ENCODE data around the gene PRKAG2. TPM values are rescaled to one million over a fixed set of nuclear protein-coding genes. Genes with fewer than 3 reads are reported as not detected.

PRKAG2 gene
- total RNA-seq, 2 experiments from 2014 or later: 16.9 to 18.7 TPM

DNA sequence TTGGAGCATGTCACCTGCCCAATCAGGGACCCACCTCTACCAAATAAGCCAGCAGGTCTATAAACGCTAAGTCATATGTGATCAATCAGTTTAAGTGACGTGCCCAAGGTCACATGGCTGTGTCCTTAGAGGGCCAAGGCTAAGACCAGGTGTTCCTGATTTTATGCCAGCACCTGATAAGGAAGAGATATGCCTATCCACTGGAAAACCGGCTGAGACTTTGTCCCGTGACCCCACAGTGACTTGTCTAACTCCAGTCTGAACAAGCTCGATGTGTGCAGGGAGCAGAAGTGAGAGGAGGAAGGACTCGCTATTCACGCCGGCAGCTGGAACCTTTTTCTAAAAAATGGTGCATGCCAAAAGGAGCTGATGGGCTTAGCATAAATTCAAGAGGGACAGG is 57.0 kb downstream of the PRKAG2 start:
- CTCF ChIA-PET: interaction anchor here (2.0 kb wide), 1 partner anchor 37 kb away, joined by 7 read pairs; no protein-coding TSS in a partner anchor
- Mint-ChIP-seq H3K9me3 (no peaks in the 10 kb centered on the region), H3K36me3 (ENCODE audit: low read depth) (no peaks in the 10 kb centered on the region), H3K4me3 (no peak overlapping the region), H3K27ac (no peak overlapping the region), H3K4me1 (ENCODE audit: low read depth) (peaks cover 9% of the 10 kb centered on the region), H3K27me3 (ENCODE audit: low read depth) (no peaks in the 10 kb centered on the region)
- intact Hi-C loops (cut with micrococcal nuclease): no loop called here
- no peak for DNase-seq

DNA sequence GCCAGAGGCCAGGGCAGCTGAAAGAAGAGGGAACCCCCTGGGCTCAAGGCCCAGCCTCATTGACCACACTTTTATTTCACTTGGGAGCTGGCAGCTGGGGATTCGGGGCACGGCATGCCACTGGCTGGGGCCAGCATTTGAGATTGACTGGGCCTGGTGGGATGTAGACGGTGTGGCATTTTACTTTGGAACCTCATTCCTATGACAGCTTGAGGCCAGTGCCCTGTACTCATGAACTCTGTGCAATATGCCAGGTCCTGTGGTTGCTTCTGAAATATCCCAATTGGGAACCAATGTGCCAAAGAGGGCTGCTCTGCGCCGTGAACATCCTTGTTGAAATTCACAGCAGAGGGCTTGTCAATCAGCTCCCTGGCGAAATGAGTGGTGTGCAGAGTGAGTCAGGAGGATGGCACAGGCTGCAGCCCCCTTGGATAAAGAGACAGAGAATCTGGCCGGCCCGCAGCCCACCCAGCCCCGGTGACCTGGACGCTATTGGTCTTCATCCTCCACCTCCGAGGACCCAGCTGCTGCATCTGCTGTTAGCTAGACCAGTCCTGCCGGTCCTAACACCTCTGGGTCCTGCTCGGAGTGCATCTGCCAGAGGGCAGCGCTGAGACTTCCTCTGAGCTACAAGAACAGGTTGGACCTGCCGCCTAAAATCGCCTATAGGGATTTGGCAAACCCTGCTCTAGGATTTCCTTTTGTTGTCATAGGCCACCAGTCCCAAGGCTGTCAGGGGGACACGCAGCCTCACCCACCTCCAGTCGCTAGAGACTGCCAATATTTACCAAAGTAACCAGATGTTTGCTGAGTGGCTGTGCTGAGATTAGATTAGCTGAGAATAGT is 58.0 kb downstream of the PRKAG2 start:
- DNase-seq: no peak
- H3K9me3 Mint-ChIP-seq: no peaks in the 10 kb centered on the region
- H3K27ac Mint-ChIP-seq: no peak overlapping the region
- no peak overlapping the region for H3K4me3 Mint-ChIP-seq
- CTCF ChIA-PET: interaction anchor here (0.7 to 2.0 kb wide), 2 partner anchors 36 to 42 kb away, joined by 3 to 7 read pairs; no protein-coding TSS in a partner anchor
- no peaks in the 10 kb centered on the region for H3K27me3 Mint-ChIP-seq (ENCODE audit: low read depth)
- intact Hi-C loops (cut with micrococcal nuclease): no loop called here
- peaks cover 11% of the 10 kb centered on the region for H3K4me1 Mint-ChIP-seq (ENCODE audit: low read depth)
- H3K36me3 Mint-ChIP-seq (ENCODE audit: low read depth): no peaks in the 10 kb centered on the region

DNA sequence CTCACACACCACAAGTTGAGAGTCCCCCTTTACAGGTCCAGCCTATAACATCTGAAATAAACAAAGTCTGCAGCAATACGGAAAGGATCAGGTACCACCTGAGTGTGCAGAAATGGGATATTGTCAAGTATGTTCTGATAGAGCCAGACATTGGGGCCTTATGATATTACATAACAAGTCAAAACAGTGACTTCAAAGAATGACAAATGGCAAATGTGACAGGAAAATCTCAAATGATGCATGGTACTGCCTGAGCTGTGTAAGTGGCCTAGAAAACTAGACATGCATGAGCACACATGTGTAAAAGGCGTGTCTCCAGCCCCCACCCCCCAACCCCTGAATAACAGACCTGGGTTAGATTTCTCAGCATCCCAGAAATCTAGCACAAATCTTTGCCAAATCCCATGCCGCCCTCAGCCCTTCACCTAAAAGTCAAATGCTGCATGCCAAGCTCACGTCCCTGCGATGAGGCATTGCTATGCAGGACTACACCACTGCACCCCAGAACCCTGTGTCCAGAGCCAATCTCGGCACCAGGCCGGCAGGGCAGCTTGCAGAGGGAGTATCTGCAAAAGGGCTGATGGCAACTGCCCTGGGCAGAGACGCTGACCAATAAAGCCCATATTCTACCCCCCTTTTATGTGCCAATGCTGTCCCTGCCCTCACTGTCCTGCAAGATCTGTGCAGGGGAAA is 58.8 kb downstream of the PRKAG2 start:
- intact Hi-C loops (cut with micrococcal nuclease): no loop called here
- peaks cover 14% of the 10 kb centered on the region for H3K4me1 Mint-ChIP-seq (ENCODE audit: low read depth)
- CTCF ChIA-PET: no interaction called here
- H3K4me3 Mint-ChIP-seq: no peak overlapping the region
- H3K27ac Mint-ChIP-seq: no peak overlapping the region
- no peaks in the 10 kb centered on the region for H3K27me3 Mint-ChIP-seq (ENCODE audit: low read depth)
- no peak for DNase-seq
- no peaks in the 10 kb centered on the region for H3K9me3 Mint-ChIP-seq
- H3K36me3 Mint-ChIP-seq (ENCODE audit: low read depth): no peaks in the 10 kb centered on the region

DNA sequence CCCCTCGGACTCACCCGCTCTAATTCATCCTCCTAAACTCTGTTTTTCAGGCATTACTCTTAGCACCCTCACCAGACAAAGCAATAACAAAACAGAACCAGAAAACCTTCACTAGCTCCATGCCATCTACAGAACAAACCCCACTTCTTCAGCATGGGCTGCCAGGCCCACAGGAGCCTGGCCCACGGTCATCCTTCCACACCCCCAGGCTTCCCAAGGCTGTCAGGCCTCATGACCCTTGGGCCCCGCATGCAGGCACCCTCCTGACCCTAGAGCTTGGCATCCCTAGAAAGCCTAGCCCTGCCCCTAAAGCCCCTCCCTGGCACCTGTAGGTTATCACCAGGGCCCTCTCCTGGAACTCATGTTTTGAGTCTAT is 59.6 kb downstream of the PRKAG2 start:
- no peak for DNase-seq
- H3K27me3 Mint-ChIP-seq (ENCODE audit: low read depth): no peaks in the 10 kb centered on the region
- peaks cover 14% of the 10 kb centered on the region for H3K4me1 Mint-ChIP-seq (ENCODE audit: low read depth)
- no peak overlapping the region for H3K27ac Mint-ChIP-seq
- CTCF ChIA-PET: no interaction called here
- no peaks in the 10 kb centered on the region for H3K36me3 Mint-ChIP-seq (ENCODE audit: low read depth)
- H3K4me3 Mint-ChIP-seq: no peak overlapping the region
- intact Hi-C loops (cut with micrococcal nuclease): no loop called here
- H3K9me3 Mint-ChIP-seq: no peaks in the 10 kb centered on the region

DNA sequence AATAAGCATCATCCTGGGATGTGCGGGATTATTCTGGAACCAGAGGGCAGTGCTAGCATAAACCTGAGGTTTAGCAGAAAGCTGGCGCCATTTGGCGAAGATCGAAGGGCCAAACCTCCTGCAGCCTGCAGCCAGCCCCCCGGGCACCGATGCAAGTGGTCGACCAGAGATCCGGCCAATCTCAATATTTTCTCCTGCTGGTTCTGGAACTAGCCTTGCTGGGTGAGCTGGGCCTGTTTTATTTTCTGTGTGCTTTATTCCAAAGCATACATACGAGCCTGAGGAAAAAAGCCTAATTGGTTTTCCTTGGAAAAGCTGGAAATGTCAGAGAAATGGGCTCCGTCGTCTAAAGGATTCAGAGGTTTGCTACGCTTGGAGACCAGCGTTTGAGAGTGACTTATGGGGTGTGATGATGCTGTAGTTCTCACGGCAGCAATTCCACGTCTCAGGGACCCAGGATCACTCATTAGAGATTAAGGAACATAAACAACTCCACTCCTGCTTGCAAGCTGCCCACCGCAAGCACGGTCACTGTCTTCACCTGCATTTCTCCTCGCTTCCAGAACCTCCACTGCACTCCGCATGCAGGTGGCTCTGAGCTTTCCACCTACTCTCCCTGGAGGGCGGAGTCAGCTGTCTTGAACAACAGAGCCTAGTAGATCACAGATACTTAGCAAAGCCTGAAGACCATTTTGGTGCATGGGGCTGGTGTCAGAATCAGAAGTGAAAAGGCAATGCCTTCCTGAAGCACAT is 60.2 kb downstream of the PRKAG2 start:
- Mint-ChIP-seq H3K36me3 (ENCODE audit: low read depth) (no peaks in the 10 kb centered on the region), H3K27me3 (ENCODE audit: low read depth) (no peaks in the 10 kb centered on the region), H3K9me3 (no peaks in the 10 kb centered on the region), H3K4me1 (ENCODE audit: low read depth) (peaks cover 14% of the 10 kb centered on the region), H3K27ac (no peak overlapping the region), H3K4me3 (no peak overlapping the region)
- intact Hi-C loops (cut with micrococcal nuclease): no loop called here
- DNase-seq: no peak
- CTCF ChIA-PET: interaction anchor here (1.2 kb wide), 1 partner anchor 35 kb away, joined by 3 read pairs; no protein-coding TSS in a partner anchor

DNA sequence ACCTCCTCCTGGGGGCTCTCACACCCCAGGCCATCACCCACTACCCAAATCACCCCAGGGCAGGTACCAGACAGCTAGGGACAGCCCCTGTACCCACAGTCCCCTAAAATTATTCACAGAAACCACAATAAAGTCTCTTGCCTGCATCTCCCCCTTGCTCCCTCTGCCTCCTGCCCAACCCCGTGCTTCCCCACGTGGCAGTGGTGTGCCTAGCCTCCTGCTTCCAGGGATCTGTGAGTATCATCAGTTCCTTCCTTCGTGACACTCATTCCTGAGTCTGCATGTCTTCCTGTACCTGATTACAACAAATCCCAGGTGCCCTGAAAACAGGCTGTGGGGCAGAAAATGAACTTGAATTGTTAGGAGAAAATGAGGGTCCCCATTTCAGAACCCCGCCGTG is 61.5 kb downstream of the PRKAG2 start:
- Mint-ChIP-seq H3K9me3 (no peaks in the 10 kb centered on the region), H3K27ac (peak overlapping the region; percentile 17), H3K27me3 (ENCODE audit: low read depth) (no peaks in the 10 kb centered on the region), H3K4me1 (ENCODE audit: low read depth) (peaks cover 14% of the 10 kb centered on the region), H3K36me3 (ENCODE audit: low read depth) (no peaks in the 10 kb centered on the region), H3K4me3 (no peak overlapping the region)
- CTCF ChIA-PET: interaction anchor here (1.2 kb wide), 1 partner anchor 34 kb away, joined by 3 read pairs; no protein-coding TSS in a partner anchor
- intact Hi-C loops (cut with micrococcal nuclease): no loop called here
- no peak for DNase-seq

DNA sequence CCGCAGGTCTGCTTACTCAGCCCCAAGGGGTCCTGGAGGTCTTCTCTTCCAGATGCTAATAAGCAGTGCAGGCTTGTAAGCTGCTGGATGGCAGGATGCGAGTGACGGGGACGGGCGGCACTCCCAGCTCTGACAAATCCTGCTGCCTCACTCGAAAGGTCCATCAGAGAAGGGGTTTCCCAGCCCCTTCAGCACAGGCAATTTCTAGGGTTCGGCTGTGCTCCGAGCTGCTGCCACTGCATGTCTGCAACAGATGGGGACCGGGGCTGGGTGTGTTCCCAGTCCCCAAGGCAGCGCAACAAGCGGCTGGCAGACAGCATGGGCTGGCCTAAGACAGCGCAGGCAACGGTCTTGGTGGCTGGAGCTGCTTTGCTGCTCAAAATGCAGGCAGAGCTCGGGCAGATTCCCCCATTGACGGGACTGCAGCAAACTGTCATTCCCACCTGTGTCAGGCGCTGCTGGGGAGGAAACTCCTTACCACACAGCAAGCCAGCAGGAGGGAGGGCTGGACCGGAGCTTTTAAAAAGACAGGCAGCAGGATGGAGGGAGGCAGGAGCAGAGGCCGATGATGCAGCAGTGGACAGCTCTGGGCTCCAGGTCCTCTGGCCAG is 62.4 kb downstream of the PRKAG2 start:
- no peaks in the 10 kb centered on the region for H3K9me3 Mint-ChIP-seq

DNA sequence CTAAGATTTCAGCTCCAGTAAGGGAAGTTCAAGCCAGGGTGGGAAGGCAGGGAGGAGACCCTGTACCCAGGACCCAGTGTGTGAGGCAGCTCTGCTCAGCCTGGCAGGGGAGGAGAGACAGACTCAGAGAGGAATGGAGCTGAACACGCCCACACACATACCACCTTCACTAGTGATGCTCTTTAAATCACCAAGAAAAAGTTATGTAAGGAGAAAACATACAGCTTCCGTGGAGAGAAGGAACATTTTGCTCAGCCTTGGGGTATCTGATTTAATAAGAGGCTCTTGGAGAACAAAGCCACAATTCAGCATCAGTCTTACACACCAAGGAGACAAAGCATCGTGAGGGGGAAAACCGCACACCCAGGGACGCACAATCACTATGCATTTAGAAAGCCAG is 62.9 kb downstream of the PRKAG2 start:
- Mint-ChIP-seq H3K27ac (no peak overlapping the region), H3K4me1 (ENCODE audit: low read depth) (peaks cover 14% of the 10 kb centered on the region), H3K27me3 (ENCODE audit: low read depth) (no peaks in the 10 kb centered on the region), H3K36me3 (ENCODE audit: low read depth) (no peaks in the 10 kb centered on the region), H3K9me3 (no peaks in the 10 kb centered on the region), H3K4me3 (no peak overlapping the region)
- no peak for DNase-seq
- CTCF ChIA-PET: interaction anchor here (0.9 kb wide), 1 partner anchor 63 kb away, joined by 3 read pairs; the partner anchor contains the start of gene PRKAG2
- intact Hi-C loops (cut with micrococcal nuclease): no loop called here

More for the DNA sequence above, 62.4 kb downstream of the PRKAG2 start:
- intact Hi-C loops (cut with micrococcal nuclease): no loop called here
- DNase-seq: no peak
- CTCF ChIA-PET: interaction anchor here (0.9 kb wide), 1 partner anchor 62 kb away, joined by 3 read pairs; the partner anchor contains the start of gene PRKAG2
- Mint-ChIP-seq H3K4me1 (ENCODE audit: low read depth) (peaks cover 14% of the 10 kb centered on the region), H3K27ac (no peak overlapping the region), H3K27me3 (ENCODE audit: low read depth) (no peaks in the 10 kb centered on the region), H3K36me3 (ENCODE audit: low read depth) (no peaks in the 10 kb centered on the region), H3K4me3 (no peak overlapping the region)

DNA sequence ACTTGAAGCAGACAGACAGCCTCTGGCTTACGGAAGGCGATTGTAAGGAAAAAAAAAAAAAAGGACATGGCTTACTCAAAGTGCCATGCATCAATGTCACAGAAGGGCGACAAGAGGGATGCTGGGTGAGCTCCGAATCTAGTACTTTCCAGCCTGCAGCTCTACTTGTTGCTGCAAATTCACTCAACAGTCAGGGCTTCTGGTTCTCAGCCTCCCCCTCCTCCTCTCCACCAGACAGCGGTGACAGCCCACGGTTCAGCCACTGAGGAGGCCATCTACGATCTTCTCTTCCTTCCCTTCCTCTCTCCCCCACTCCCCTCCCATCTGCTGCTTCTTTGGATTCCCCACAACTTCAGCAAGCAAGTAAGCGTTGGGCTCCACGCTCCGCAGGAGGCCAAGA is 63.5 kb downstream of the PRKAG2 start:
- H3K4me1 Mint-ChIP-seq (ENCODE audit: low read depth): peaks cover 14% of the 10 kb centered on the region
- no peak overlapping the region for H3K4me3 Mint-ChIP-seq
- DNase-seq: no peak
- CTCF ChIA-PET: no interaction called here
- H3K27ac Mint-ChIP-seq: no peak overlapping the region
- H3K27me3 Mint-ChIP-seq (ENCODE audit: low read depth): no peaks in the 10 kb centered on the region
- H3K9me3 Mint-ChIP-seq: no peaks in the 10 kb centered on the region
- H3K36me3 Mint-ChIP-seq (ENCODE audit: low read depth): no peaks in the 10 kb centered on the region
- intact Hi-C loops (cut with micrococcal nuclease): no loop called here

DNA sequence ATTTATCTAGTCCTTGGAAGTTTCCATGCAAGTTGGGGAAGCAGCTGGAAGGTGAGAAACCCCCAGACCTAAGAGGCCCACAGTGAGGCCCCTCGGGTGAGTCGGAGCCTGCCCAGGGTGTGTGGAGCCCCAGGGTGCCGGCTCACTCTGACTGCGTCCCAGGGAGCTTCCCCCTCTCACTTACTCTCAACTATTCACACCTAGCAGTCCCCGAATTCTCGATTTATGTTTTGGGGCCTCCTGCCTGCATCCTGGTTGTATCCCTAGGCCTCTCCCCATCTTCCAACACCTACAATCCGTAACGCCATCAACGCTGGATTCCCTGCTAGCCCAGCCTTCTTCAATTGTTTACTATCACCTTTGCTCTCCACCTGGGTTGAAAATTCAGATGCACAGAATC is 63.9 kb downstream of the PRKAG2 start:
- Mint-ChIP-seq H3K9me3 (no peaks in the 10 kb centered on the region), H3K27me3 (ENCODE audit: low read depth) (no peaks in the 10 kb centered on the region), H3K36me3 (ENCODE audit: low read depth) (no peaks in the 10 kb centered on the region), H3K4me1 (ENCODE audit: low read depth) (peaks cover 14% of the 10 kb centered on the region), H3K4me3 (no peak overlapping the region), H3K27ac (no peak overlapping the region)
- CTCF ChIA-PET: no interaction called here
- intact Hi-C loops (cut with micrococcal nuclease): no loop called here
- DNase-seq: no peak

DNA sequence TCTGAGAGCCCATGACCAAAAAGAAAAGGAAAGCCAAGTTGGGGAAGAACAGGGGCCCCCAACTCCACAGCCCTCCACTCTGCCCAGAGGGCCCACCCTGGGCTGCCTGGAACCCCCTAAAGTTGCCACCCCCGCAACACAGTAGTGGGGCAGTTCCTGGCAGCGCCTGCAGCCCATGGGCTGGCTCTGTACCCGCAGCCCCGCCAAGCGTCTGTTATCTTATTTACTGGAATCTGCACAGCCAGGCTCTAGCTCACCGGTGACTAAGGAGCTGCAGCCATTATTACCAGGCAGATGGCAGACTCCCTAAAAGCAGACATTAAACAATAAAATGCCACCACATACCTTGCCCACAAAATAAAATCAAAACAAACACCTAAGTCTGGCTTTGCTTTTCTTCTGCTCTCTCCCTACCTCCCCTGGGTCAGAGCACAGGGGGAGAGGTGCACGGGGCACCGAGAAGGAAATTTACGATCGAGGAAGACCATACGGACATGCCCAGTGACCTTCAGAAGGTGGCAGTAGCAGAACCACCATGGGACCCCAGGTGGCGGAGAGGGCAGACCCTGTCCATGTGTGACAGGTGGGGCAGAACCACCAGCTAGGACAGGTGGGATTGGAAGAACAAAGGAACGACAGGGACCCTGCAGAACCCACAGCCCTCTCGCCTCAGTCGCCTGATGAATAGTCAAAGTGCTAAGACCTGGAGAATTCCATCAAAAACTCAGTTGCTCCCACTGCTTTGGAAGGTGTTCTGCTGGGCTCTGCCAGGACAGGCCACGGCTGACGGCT is 66.3 kb downstream of the PRKAG2 start:
- Mint-ChIP-seq H3K9me3 (no peaks in the 10 kb centered on the region), H3K27me3 (ENCODE audit: low read depth) (no peaks in the 10 kb centered on the region), H3K4me3 (no peak overlapping the region), H3K27ac (no peak overlapping the region), H3K36me3 (ENCODE audit: low read depth) (no peaks in the 10 kb centered on the region), H3K4me1 (ENCODE audit: low read depth) (peaks cover 13% of the 10 kb centered on the region)
- CTCF ChIA-PET: no interaction called here
- intact Hi-C loops (cut with micrococcal nuclease): no loop called here
- DNase-seq: no peak
